GM23338 (cell line): ENCODE measurements around the gene POMGNT1. TPM values are rescaled to one million over a fixed set of nuclear protein-coding genes. Genes with fewer than 3 reads are reported as not detected.

ENCODE experiments used
- ATAC-seq: fragments of 200-7000 bp; cut with Tn5 transposase; 3 replicates; pipeline ENCODE4 v1.9.1; 2020
- DNase-seq: peaks from one replicate; pipeline ENCODE4 v3.0.0-alpha.2; 2015; ENCODE audit warnings: low spot score
- H2AFZ ChIP-seq: fragments of 200-600 bp; sonication (generic); 2 replicates; pipeline ENCODE4 v1.8.0; 2016; ENCODE audit warnings: antibody characterized with exemption, mild to moderate bottlenecking, moderate library complexity
- H3F3A ChIP-seq: fragments of 200-600 bp; sonication (generic); replicated peaks from 2 replicates; pipeline ENCODE4 v1.8.0; 2017; ENCODE audit warnings: antibody characterized with exemption, mixed run types, low read depth
- H3K27ac ChIP-seq: fragments of 200-600 bp; sonication (generic); 2 replicates; pipeline ENCODE4 v1.6.1; 2016; ENCODE audit warnings: low read depth
- H3K27me3 ChIP-seq: fragments of 200-600 bp; sonication (generic); 2 replicates; pipeline ENCODE4 v1.8.0; 2016; ENCODE audit warnings: mild to moderate bottlenecking, mixed run types, moderate library complexity; ENCODE audit not compliant: insufficient read depth
- H3K36me3 ChIP-seq: fragments of 200-600 bp; sonication (generic); 2 replicates; pipeline ENCODE4 v1.8.0; 2016; ENCODE audit warnings: mild to moderate bottlenecking; ENCODE audit not compliant: insufficient read depth
- H3K4me1 ChIP-seq: fragments of 200-600 bp; sonication (generic); 2 replicates; pipeline ENCODE4 v1.8.0; 2016; ENCODE audit warnings: mild to moderate bottlenecking, moderate library complexity; ENCODE audit not compliant: insufficient read depth
- H3K4me2 ChIP-seq: fragments of 200-600 bp; sonication (generic); 2 replicates; pipeline ENCODE4 v1.7.1; 2017; ENCODE audit warnings: mixed run types
- H3K4me3 ChIP-seq: fragments of 200-600 bp; sonication (generic); 2 replicates; pipeline ENCODE4 v1.6.1; 2016; ENCODE audit warnings: mixed run types
- H3K79me2 ChIP-seq: fragments of 200-600 bp; sonication (generic); replicated peaks from 2 replicates; pipeline ENCODE4 v1.8.0; 2017; ENCODE audit warnings: mild to moderate bottlenecking; ENCODE audit not compliant: insufficient read depth
- H3K9me2 ChIP-seq: fragments of 200-600 bp; sonication (generic); 2 replicates; pipeline ENCODE4 v1.8.0; 2017; ENCODE audit not compliant: insufficient read depth
- H4K20me1 ChIP-seq: fragments of 200-600 bp; sonication (generic); replicated peaks from 2 replicates; pipeline ENCODE4 v1.8.0; 2017; ENCODE audit warnings: mild to moderate bottlenecking; ENCODE audit not compliant: insufficient read depth
- H3K27ac Mint-ChIP-seq: 2 replicates; pipeline ENCODE4 v1.8.0; 2020; ENCODE audit warnings: inconsistent platforms, mild to moderate bottlenecking, moderate library complexity, mixed read lengths
- H3K27me3 Mint-ChIP-seq: 3 replicates; pipeline ENCODE4 v1.8.0; 2022; ENCODE audit warnings: low read depth, mild to moderate bottlenecking, moderate library complexity, mixed read lengths, inconsistent platforms; ENCODE audit not compliant: insufficient read depth, poor library complexity
- H3K36me3 Mint-ChIP-seq: 3 replicates; pipeline ENCODE4 v1.8.0; 2021; ENCODE audit warnings: low read depth, mild to moderate bottlenecking, inconsistent platforms, moderate library complexity, mixed read lengths
- H3K4me1 Mint-ChIP-seq: 3 replicates; pipeline ENCODE4 v1.8.0; 2020; ENCODE audit warnings: mild to moderate bottlenecking, inconsistent platforms, mixed read lengths
- H3K4me3 Mint-ChIP-seq: 3 replicates; pipeline ENCODE4 v1.8.0; 2021; ENCODE audit warnings: moderate library complexity, mild to moderate bottlenecking, inconsistent platforms, mixed read lengths
- H3K9me3 Mint-ChIP-seq: 3 replicates; pipeline ENCODE4 v1.8.0; 2020; ENCODE audit warnings: moderate library complexity, mild to moderate bottlenecking, inconsistent platforms, mixed read lengths
- CTCF ChIP-seq, 2 experiments: fragments of 200-600 bp in 1 of 2; sonication (generic) in 1 of 2; conservative IDR thresholded peaks; 2 replicates each; pipeline versions ENCODE4 v1.5.1 to v1.6.1; 2016 to 2017; ENCODE audit warnings: antibody characterized with exemption in 2 of 2, low read depth in 2 of 2, mild to moderate bottlenecking in 2 of 2, moderate library complexity in 1 of 2
- EZH2 ChIP-seq: fragments of 200-600 bp; sonication (generic); IDR thresholded peaks from one replicate; pipeline ENCODE4 v1.8.0; 2017; ENCODE audit warnings: antibody characterized with exemption, mild to moderate bottlenecking, low read depth; ENCODE audit not compliant: unreplicated experiment
- JUNB ChIP-seq: IDR thresholded peaks from one replicate; pipeline ENCODE4 v1.6.1; 2016; ENCODE audit warnings: antibody characterized with exemption; ENCODE audit not compliant: unreplicated experiment
- ZNF114 ChIP-seq: fragments of 250-450 bp; sonication (Bioruptor Pico); IDR thresholded peaks from 2 replicates; pipeline ENCODE4 v1.5.0; 2020; ENCODE audit warnings: mild to moderate bottlenecking, moderate library complexity
- ZNF462 ChIP-seq: fragments of 250-450 bp; sonication (Bioruptor Pico); IDR thresholded peaks from 2 replicates; pipeline ENCODE4 v1.5.0; 2020; ENCODE audit warnings: mild to moderate bottlenecking, moderate library complexity
- polyA plus RNA-seq: library from polyadenylated mRNA; unstranded; fragments of >200 nt; fragmentation: Nextera tagmentation; extraction: Ambion mirVana; gene quantifications from 2 replicates; pipeline ENCODE4 v1.2.1, GENCODE V29; 2016
- total RNA-seq: library from RNA; depleted of rRNA; stranded (reverse); fragments of >200 nt; shearing (Covaris generic); gene quantifications from 2 replicates; pipeline ENCODE4 v1.2.3, GENCODE V29; 2014
- TF ChIP-seq, protein P1 (sequence below): IDR thresholded peaks from one replicate; pipeline ENCODE4 v1.6.1; 2018; ENCODE audit warnings: antibody characterized with exemption; ENCODE audit not compliant: unreplicated experiment

The POMGNT1 gene
- total and polyA plus RNA-seq, 2 experiments from 2014 or later: 24.3 to 32.1 TPM

DNA sequence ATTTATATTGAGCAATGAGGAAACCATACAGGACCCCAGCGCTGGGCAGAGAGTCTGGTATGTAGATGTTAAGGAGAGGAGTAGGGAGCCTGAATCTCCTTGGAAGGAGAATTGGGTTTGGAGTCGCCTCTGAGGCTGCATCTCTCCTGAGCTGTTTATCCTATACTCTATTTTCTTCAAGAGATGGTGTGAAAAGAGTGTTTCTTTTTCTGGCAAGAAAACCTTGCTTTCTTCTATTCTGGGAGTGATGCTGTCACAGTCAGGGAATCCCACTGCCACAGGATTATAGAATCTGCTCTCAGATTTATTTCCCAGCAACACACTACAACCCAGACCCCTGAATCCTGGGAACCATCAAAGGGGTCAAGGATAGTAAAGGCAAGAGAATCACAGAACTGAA, 8.2 kb upstream of the POMGNT1 start:
- H2AFZ ChIP-seq: no peak overlapping the region
- no peak overlapping the region for H3K4me3 ChIP-seq
- no peaks in the 10 kb centered on the region for H3K79me2 ChIP-seq
- H3K9me2 ChIP-seq: no peaks in the 10 kb centered on the region
- no peaks in the 10 kb centered on the region for H3K36me3 Mint-ChIP-seq
- TF ChIP-seq, protein P1, sequence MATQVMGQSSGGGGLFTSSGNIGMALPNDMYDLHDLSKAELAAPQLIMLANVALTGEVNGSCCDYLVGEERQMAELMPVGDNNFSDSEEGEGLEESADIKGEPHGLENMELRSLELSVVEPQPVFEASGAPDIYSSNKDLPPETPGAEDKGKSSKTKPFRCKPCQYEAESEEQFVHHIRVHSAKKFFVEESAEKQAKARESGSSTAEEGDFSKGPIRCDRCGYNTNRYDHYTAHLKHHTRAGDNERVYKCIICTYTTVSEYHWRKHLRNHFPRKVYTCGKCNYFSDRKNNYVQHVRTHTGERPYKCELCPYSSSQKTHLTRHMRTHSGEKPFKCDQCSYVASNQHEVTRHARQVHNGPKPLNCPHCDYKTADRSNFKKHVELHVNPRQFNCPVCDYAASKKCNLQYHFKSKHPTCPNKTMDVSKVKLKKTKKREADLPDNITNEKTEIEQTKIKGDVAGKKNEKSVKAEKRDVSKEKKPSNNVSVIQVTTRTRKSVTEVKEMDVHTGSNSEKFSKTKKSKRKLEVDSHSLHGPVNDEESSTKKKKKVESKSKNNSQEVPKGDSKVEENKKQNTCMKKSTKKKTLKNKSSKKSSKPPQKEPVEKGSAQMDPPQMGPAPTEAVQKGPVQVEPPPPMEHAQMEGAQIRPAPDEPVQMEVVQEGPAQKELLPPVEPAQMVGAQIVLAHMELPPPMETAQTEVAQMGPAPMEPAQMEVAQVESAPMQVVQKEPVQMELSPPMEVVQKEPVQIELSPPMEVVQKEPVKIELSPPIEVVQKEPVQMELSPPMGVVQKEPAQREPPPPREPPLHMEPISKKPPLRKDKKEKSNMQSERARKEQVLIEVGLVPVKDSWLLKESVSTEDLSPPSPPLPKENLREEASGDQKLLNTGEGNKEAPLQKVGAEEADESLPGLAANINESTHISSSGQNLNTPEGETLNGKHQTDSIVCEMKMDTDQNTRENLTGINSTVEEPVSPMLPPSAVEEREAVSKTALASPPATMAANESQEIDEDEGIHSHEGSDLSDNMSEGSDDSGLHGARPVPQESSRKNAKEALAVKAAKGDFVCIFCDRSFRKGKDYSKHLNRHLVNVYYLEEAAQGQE: no peak
- TF ChIP-seq EZH2 (no peak), CTCF (conservative IDR thresholded peaks at IDR 0.05; ENCODE audit: low read depth in 2 of 2) (no peak), ZNF114 (CRISPR knock-in tag) (no peak), ZNF462 (no peak), JUNB (no peak)
- H3K27ac Mint-ChIP-seq: no peak overlapping the region
- no peaks in the 10 kb centered on the region for H4K20me1 ChIP-seq
- no peak overlapping the region for H3K4me3 Mint-ChIP-seq
- 0 out of 2 replicates have a peak, but pooled peaks cover 5% of the 10 kb centered on the region for H3F3A ChIP-seq
- peaks cover 20% of the 10 kb centered on the region for H3K4me1 Mint-ChIP-seq
- peaks cover 5% of the 10 kb centered on the region for H3K4me1 ChIP-seq
- H3K27me3 Mint-ChIP-seq: peaks cover 15% of the 10 kb centered on the region
- DNase-seq (no peak), ATAC-seq (no peak)
- no peak overlapping the region for H3K4me2 ChIP-seq
- H3K27ac ChIP-seq: no peak overlapping the region
- 0 out of 2 replicates have a peak, but pooled peaks cover 5% of the 10 kb centered on the region for H3K27me3 ChIP-seq
- no peaks in the 10 kb centered on the region for H3K36me3 ChIP-seq
- H3K9me3 Mint-ChIP-seq: no peaks in the 10 kb centered on the region
